ENCODE measurements around the gene SPEM2.

SPEM2 gene

GRCh38 chr17:7403977-7404736 lies 21.3 kb upstream of the SPEM2 start, which contains the start of gene TMEM256:
TSS of gene TMEM256 (minus strand) at chr17:7404097. CDS start at chr17:7404084, 13 bp downstream.
- peak; percentile 100 for DNase-seq

- DNase-seq, result no peak
Observed at GRCh38 chr17:7404737-7405349, 20.6 kb upstream of the SPEM2 start.

GRCh38 chr17:7405350-7406234 lies 19.8 kb upstream of the SPEM2 start:
- DNase-seq, result no peak

GRCh38 chr17:7406235-7406825 lies 19.1 kb upstream of the SPEM2 start:
- DNase-seq, result no peak

- no peak for DNase-seq
Observed at GRCh38 chr17:7407082-7407481, 18.3 kb upstream of the SPEM2 start.

- DNase-seq, result no peak
Observed at GRCh38 chr17:7407485-7408251, 17.7 kb upstream of the SPEM2 start, which contains the start of gene NLGN2. TSS of gene NLGN2 (plus strand) at chr17:7407845. CDS start at chr17:7408256, 411 bp downstream.

- peak; percentile 37 for DNase-seq
Observed at GRCh38 chr17:7408252-7408727, 17.1 kb upstream of the SPEM2 start.

- DNase-seq, result no peak
Observed at GRCh38 chr17:7408863-7409262, 16.6 kb upstream of the SPEM2 start.

- no peak for DNase-seq
Observed at GRCh38 chr17:7409716-7410115, 15.7 kb upstream of the SPEM2 start.

GRCh38 chr17:7410634-7411426 lies 14.6 kb upstream of the SPEM2 start:
- DNase-seq, result no peak

- no peak for DNase-seq
Observed at GRCh38 chr17:7411427-7411750, 14.0 kb upstream of the SPEM2 start.

- no peak for DNase-seq
Observed at GRCh38 chr17:7413346-7413985, 11.9 kb upstream of the SPEM2 start.

GRCh38 chr17:7414837-7415236 lies 10.6 kb upstream of the SPEM2 start:
- no peak for DNase-seq

GRCh38 chr17:7415784-7416183 lies 9.6 kb upstream of the SPEM2 start:
- no peak for DNase-seq

GRCh38 chr17:7416323-7416722 lies 9.1 kb upstream of the SPEM2 start:
- DNase-seq, result no peak

GRCh38 chr17:7417056-7417655 lies 8.3 kb upstream of the SPEM2 start:
- DNase-seq, result no peak

GRCh38 chr17:7418472-7419152 lies 6.8 kb upstream of the SPEM2 start:
- DNase-seq, result no peak

- DNase-seq, result no peak
Observed at GRCh38 chr17:7419819-7420610, 5.4 kb upstream of the SPEM2 start, which contains the start of gene SPEM1. TSS of gene SPEM1 (plus strand) at chr17:7420324. CDS start at chr17:7420385, 61 bp downstream.

- DNase-seq, result no peak
Observed at GRCh38 chr17:7421186-7421585, 4.2 kb upstream of the SPEM2 start.
